Common myeloid progenitor, CD34-positive (primary cell): Measurements from ENCODE around the gene CES1.
"Not testable (repeated sequence)": the region's sequence is repeated elsewhere in the genome, so short reads cannot be mapped to it uniquely, and the experiment has no call there.

ENCODE experiments used
- CTCF ChIA-PET: fragments of 350-600 bp; sonication (Branson Sonifier 250); formaldehyde crosslinking; loops from one replicate; lab custom pipeline; 2021; ENCODE audit warnings: antibody characterized with exemption; lab: Charles Lee
- POLR2A ChIA-PET: fragments of 350-600 bp; sonication (Branson Sonifier 250); formaldehyde crosslinking; loops from one replicate; lab custom pipeline; 2021; ENCODE audit warnings: antibody characterized with exemption; lab: Charles Lee
- DNase-seq, 3 donors: peaks; one replicate each; pipeline versions ENCODE4 v3.0.0 to v3.0.0-alpha.2; 2013
- H3K27ac ChIP-seq, 2 experiments: 1 replicate in 1 of 2; 2 replicates in 1 of 2; pipeline ENCODE4 v1.7.0; 2013; ENCODE audit warnings: inconsistent platforms in 2 of 2, low read length in 2 of 2, mild to moderate bottlenecking in 2 of 2, low read depth in 1 of 2, moderate library complexity in 1 of 2; ENCODE audit not compliant: severe bottlenecking in 2 of 2, insufficient read depth in 1 of 2, poor library complexity in 1 of 2
- H3K27me3 ChIP-seq, 5 experiments: replicated peaks in 2 of 5; 1 replicate in 3 of 5; 2 replicates in 2 of 5; pipeline versions ENCODE4 v1.6.1 to v1.7.0; 2013; ENCODE audit warnings: low read length in 4 of 5, mild to moderate bottlenecking in 2 of 5, moderate library complexity in 2 of 5, inconsistent platforms in 1 of 5; ENCODE audit not compliant: insufficient read depth in 5 of 5, control insufficient read depth in 4 of 5
- H3K36me3 ChIP-seq, 4 experiments: 1 replicate in 2 of 4; 2 replicates in 2 of 4; pipeline versions ENCODE4 v1.6.1 to v1.7.0; 2013; ENCODE audit warnings: low read length in 3 of 4, control low read depth in 1 of 4, mild to moderate bottlenecking in 1 of 4; ENCODE audit not compliant: control insufficient read depth in 4 of 4, insufficient read depth in 4 of 4
- H3K4me1 ChIP-seq, 4 experiments: 1 replicate in 3 of 4; 2 replicates in 1 of 4; pipeline versions ENCODE4 v1.6.1 to v1.7.1; 2013; ENCODE audit warnings: low read length in 3 of 4, mild to moderate bottlenecking in 3 of 4, control low read depth in 1 of 4, inconsistent platforms in 1 of 4, moderate library complexity in 1 of 4; ENCODE audit not compliant: control insufficient read depth in 4 of 4, insufficient read depth in 4 of 4; ENCODE audit errors: control extremely low read depth in 1 of 4
- H3K4me3 ChIP-seq, 7 experiments: 1 replicate in 4 of 7; 2 replicates in 3 of 7; pipeline versions ENCODE4 v1.5.1 to v1.7.0; 2013; ENCODE audit warnings: mild to moderate bottlenecking in 7 of 7, low read length in 6 of 7, moderate library complexity in 6 of 7, inconsistent platforms in 2 of 7, low read depth in 2 of 7, control low read depth in 1 of 7; ENCODE audit not compliant: insufficient read depth in 4 of 7, control insufficient read depth in 1 of 7; ENCODE audit errors: extremely low read depth in 1 of 7
- H3K9me3 ChIP-seq, 5 experiments: 1 replicate in 4 of 5; 2 replicates in 1 of 5; pipeline versions ENCODE4 v1.6.1 to v1.7.1; 2013; ENCODE audit warnings: low read length in 4 of 5, mild to moderate bottlenecking in 2 of 5, inconsistent platforms in 1 of 5, low read depth in 1 of 5, moderate library complexity in 1 of 5; ENCODE audit not compliant: control insufficient read depth in 4 of 5, insufficient read depth in 2 of 5; ENCODE audit errors: control extremely low read depth in 1 of 5
- WGBS: methylation state at CpG from one replicate; pipeline ENCODE4 v1.1.5; 2013; ENCODE audit not compliant: insufficient coverage; 5-methylcytosine and 5-hydroxymethylcytosine counted together

Gene CES1

DNA sequence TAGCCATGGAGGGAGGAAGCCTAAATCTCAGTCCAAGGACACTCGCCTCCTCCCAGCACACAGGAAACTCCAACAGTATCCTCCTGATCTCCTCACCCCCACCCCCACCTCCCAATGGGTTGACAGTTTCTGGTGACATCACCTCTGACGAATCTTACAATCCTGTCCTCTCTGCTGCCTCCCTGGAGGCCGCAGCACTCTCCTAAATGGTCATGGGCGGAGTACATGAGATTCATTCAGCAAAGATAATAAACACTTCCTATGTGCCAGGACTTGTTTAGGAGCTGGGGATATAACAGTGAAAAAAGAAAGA is 52.8 kb downstream of the CES1 start:
- CTCF ChIA-PET, DNase-seq, H3K27ac ChIP-seq, H3K9me3 ChIP-seq, H3K4me3 ChIP-seq, H3K36me3 ChIP-seq, POLR2A ChIA-PET, H3K4me1 ChIP-seq: not testable (repeated sequence)
- WGBS, result no CpG with 5 or more reads among the region's 4 CpGs
- H3K27me3 ChIP-seq, result peaks cover 0 to 12% (median 0%) of the 10 kb centered on the region in 5 experiments

DNA sequence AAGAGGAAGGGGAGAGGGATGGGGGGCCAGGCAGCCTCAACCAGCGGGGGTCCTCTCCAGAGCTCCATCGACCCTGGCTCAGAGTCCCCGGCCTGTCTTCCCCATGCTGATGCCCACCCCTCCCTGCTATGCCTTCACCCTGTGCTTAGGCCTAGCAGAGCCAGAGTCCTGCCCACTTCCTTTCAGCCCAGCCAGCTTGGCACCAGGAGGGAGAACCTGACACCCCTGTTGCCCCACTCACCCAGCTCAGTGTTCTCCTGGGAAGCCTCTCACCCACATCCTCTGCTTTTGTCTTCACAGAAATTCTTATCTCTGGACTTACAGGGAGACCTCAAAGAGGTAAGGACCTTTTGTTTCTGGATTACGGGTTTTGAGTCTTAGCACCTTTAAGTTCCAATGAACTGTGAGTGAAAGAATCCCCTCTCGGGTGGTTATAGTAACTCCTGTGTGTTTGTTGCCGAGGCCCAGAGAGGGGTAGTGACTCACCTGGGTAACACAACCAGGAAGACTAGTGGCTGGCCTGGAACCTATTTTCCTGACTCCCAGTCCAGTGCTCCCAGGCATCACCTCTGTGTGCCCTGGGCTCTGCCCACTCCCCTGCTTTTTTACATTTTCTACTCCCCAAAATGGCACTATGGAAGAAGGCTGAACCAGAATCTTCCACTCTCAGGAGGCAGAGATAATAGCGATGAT is 53.3 kb downstream of the CES1 start:
- Histone ChIP-seq H3K36me3 (no peaks in the 10 kb centered on the region), H3K27ac (no peak overlapping the region), H3K9me3 (no peaks in the 10 kb centered on the region), H3K4me1 (no peaks in the 10 kb centered on the region), H3K27me3 (peaks cover 0 to 12% (median 0%) of the 10 kb centered on the region in 5 experiments), H3K4me3 (no peak overlapping the region)
- no peak for DNase-seq
- 100% methylated on average over 1 of the region's 7 CpGs for WGBS
- ChIA-PET POLR2A (no interaction called here), CTCF (no interaction called here)

- Histone ChIP-seq H3K27ac (no peak overlapping the region), H3K4me3 (no peak overlapping the region), H3K36me3 (no peaks in the 10 kb centered on the region), H3K9me3 (no peaks in the 10 kb centered on the region), H3K27me3 (peaks cover 0 to 12% (median 0%) of the 10 kb centered on the region in 5 experiments), H3K4me1 (no peaks in the 10 kb centered on the region)
- DNase-seq, result no peak
- ChIA-PET CTCF (no interaction called here), POLR2A (no interaction called here)
- WGBS, result no CpG with 5 or more reads among the region's 2 CpGs
Measured at GRCh38 chr16:55778757-55779156, 54.1 kb downstream of the CES1 start.

DNA sequence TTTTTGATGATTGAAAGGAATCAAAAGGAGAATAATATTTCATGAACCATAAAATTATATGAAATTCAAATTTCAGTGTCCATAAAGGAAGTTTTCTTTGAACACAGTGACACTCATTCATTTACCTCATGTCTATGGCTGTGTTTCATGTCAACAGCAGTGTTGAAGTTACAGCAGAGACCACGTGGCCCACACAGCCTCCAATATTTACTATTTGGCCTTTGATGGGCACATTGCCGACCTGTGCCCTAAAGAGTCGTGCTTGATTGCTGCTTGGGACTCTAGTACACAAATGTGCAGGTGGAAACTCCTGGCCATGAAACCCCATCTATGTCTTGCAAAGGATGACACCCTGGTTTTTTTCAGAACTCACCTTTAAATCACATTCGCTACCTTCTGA is 57.0 kb downstream of the CES1 start:
- Histone ChIP-seq H3K27ac (no peak overlapping the region), H3K9me3 (no peaks in the 10 kb centered on the region), H3K27me3 (peaks cover 0 to 2% (median 0%) of the 10 kb centered on the region in 5 experiments), H3K36me3 (no peaks in the 10 kb centered on the region), H3K4me1 (no peaks in the 10 kb centered on the region), H3K4me3 (no peak overlapping the region)
- POLR2A ChIA-PET, result no interaction called here
- DNase-seq, result no peak
- CTCF ChIA-PET, result no interaction called here
- WGBS, result no CpG with 5 or more reads among the region's 4 CpGs

DNA sequence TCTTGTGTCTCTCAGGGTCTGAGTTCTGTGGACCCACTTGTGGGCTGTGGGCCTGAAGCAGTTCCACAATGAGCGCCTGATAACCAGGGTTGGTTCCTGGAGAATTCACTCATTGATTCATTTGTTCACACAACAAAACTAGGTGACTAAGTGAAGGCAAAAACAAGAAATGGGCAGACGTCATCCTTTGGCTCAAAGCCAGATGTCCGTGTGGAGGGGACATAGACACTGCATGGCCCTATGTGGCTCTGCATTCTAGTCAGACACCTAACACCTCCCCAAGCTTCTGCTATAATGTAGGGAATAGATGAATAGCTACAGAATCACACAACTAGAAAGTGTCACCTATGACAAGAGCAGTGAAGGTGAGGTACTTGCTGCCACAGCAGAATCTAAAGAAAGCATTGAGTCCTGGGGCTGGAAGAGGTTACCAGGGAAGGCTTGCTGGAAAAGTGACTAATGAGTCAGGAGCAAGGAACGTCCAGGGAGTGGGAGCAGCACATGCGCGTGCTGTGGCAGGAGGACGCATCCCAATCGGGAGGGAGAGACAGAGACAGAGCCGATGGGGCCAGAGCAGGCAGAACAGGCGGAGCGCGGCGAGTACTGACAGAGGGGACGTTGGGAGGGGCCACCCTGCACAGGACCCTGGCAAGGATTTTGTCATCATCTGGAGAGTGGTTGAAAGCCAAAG is 58.9 kb downstream of the CES1 start:
- no peak overlapping the region for H3K4me3 ChIP-seq
- H3K27ac ChIP-seq, result no peak overlapping the region
- no peaks in the 10 kb centered on the region for H3K9me3 ChIP-seq
- H3K27me3 ChIP-seq, result no peaks in the 10 kb centered on the region
- no peaks in the 10 kb centered on the region for H3K4me1 ChIP-seq
- CTCF ChIA-PET, result no interaction called here
- 78% methylated on average over 11 of the region's 14 CpGs for WGBS
- H3K36me3 ChIP-seq, result no peaks in the 10 kb centered on the region
- no peak for DNase-seq
- POLR2A ChIA-PET, result no interaction called here

- no peak for DNase-seq
- CTCF ChIA-PET, result no interaction called here
- no peaks in the 10 kb centered on the region for H3K4me1 ChIP-seq
- WGBS, result 47% methylated on average over 3 of the region's 3 CpGs
- peaks cover 0 to 10% (median 2%) of the 10 kb centered on the region in 5 experiments for H3K27me3 ChIP-seq
- H3K9me3 ChIP-seq, result no peaks in the 10 kb centered on the region
- no peak overlapping the region for H3K27ac ChIP-seq
- no peaks in the 10 kb centered on the region for H3K36me3 ChIP-seq
- POLR2A ChIA-PET, result no interaction called here
- no peak overlapping the region for H3K4me3 ChIP-seq
Measured at GRCh38 chr16:55765161-55765560, 67.7 kb downstream of the CES1 start.

GRCh38 chr16:55760310-55761001 is 72.4 kb downstream of the CES1 start:
- no peak overlapping the region for H3K4me3 ChIP-seq
- H3K36me3 ChIP-seq, result no peaks in the 10 kb centered on the region
- DNase-seq, result no peak
- H3K4me1 ChIP-seq, result no peaks in the 10 kb centered on the region
- peaks cover 0 to 19% (median 5%) of the 10 kb centered on the region in 5 experiments for H3K27me3 ChIP-seq
- 56% methylated on average over 22 of the region's 30 CpGs for WGBS
- no peaks in the 10 kb centered on the region for H3K9me3 ChIP-seq
- ChIA-PET POLR2A (no interaction called here), CTCF (no interaction called here)
- H3K27ac ChIP-seq, result no peak overlapping the region
